AG04449 (cell line): ENCODE measurements around the gene DCAF4.
A peak's percentile ranks its signal among the peaks of the same experiment; 100 is the strongest.
"Not testable (repeated sequence)": the region's sequence is repeated elsewhere in the genome, so short reads cannot be mapped to it uniquely, and the experiment has no call there.

Experiments
- CTCF ChIA-PET: fragments of 350-600 bp; formaldehyde crosslinking; extraction: SDS; loops from one replicate; lab custom pipeline; 2021; ENCODE audit warnings: antibody characterized with exemption; lab: Yijun Ruan, JAX
- POLR2A ChIA-PET: fragments of 400-600, 350-600 bp; formaldehyde crosslinking; extraction: SDS; loops from one replicate; lab custom pipeline; 2020; ENCODE audit warnings: antibody characterized with exemption, inconsistent platforms; lab: Yijun Ruan, JAX
- DNase-seq: peaks from one replicate; pipeline ENCODE4 v3.0.0-alpha.2; 2010; ENCODE audit warnings: low read depth, low spot score
- H3K4me3 ChIP-seq: 2 replicates; pipeline ENCODE4 v1.5.1; 2011; ENCODE audit warnings: low read depth, mild to moderate bottlenecking, control low read depth, low read length
- TF ChIP-seq, protein P1 (sequence below): IDR thresholded peaks from one replicate; pipeline ENCODE4 v1.5.1; 2011; ENCODE audit warnings: mild to moderate bottlenecking, moderate library complexity, low read length, control low read depth, inconsistent platforms; ENCODE audit not compliant: insufficient read depth; ENCODE audit errors: missing control alignments

DCAF4 gene

DNA sequence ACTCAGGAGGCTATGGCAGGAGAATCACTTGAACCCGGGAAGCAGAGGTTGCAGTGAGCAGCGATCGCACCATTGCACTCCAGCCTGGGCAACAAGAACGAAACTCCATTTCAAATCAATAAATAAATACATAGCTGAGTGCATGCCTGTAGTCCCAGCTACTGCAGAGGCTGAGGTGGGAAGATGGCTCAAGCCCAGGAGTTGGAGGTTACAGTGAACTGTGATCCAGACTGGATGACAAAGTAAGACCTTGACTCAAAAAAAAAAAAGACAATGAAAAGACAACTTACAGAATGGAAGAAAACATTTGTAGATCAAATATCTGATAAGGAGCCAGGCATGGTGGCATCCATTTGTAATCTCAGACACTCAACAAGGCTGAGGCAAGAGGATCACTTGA is 73.1 kb downstream of the DCAF4 start:
- ChIA-PET POLR2A (no interaction called here), CTCF (no interaction called here)
- TF ChIP-seq, protein P1, sequence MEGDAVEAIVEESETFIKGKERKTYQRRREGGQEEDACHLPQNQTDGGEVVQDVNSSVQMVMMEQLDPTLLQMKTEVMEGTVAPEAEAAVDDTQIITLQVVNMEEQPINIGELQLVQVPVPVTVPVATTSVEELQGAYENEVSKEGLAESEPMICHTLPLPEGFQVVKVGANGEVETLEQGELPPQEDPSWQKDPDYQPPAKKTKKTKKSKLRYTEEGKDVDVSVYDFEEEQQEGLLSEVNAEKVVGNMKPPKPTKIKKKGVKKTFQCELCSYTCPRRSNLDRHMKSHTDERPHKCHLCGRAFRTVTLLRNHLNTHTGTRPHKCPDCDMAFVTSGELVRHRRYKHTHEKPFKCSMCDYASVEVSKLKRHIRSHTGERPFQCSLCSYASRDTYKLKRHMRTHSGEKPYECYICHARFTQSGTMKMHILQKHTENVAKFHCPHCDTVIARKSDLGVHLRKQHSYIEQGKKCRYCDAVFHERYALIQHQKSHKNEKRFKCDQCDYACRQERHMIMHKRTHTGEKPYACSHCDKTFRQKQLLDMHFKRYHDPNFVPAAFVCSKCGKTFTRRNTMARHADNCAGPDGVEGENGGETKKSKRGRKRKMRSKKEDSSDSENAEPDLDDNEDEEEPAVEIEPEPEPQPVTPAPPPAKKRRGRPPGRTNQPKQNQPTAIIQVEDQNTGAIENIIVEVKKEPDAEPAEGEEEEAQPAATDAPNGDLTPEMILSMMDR, result no peak
- DNase-seq, result no peak
- no peak overlapping the region for H3K4me3 ChIP-seq

DNA sequence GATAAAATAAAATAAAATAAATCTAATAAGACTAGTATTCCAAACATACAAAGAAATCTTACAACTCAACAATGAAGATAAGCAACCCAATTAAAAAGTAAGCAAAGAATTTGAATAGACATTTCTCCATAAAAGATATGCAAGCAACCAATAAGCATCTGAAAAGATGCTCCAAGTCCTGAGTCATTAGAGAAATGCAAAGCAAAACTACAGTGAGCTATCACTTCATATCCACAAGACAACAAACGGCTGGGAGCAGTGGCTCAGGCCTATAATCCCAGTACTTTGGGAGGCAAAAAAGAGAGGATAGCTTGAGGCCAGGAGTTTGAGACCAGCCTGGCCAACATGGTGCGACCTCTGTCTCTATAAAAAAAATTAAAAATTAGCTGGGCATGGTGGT is 73.8 kb downstream of the DCAF4 start:
- ChIA-PET CTCF (no interaction called here), POLR2A (no interaction called here)
- no peak overlapping the region for H3K4me3 ChIP-seq
- TF ChIP-seq, protein P1, result no peak
- no peak for DNase-seq

DNA sequence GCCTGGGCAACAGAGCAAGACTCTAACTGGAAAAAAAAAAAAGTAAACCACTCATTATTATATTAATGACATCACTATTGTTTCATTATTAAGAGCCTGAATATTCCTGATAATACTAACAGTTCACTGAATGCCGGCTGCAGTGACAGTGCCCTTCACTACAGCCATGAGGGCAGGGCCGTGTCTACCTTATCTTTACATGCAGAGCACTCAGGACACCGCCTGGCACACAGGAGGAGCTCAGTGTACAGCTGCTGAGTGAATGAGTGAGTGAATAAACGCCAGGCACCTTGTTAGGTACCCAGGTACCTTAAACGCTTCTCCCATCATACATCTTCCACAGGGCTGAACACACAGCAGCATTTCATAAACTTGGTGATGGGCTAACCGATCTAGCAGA is 77.4 kb downstream of the DCAF4 start:
- CTCF ChIA-PET, result interaction anchor here (0.9 kb wide), 1 partner anchor 491 kb away, joined by 3 read pairs; no protein-coding TSS in a partner anchor
- POLR2A ChIA-PET, result no interaction called here
- TF ChIP-seq, protein P1, result no peak
- H3K4me3 ChIP-seq, result no peak overlapping the region
- no peak for DNase-seq

DNA sequence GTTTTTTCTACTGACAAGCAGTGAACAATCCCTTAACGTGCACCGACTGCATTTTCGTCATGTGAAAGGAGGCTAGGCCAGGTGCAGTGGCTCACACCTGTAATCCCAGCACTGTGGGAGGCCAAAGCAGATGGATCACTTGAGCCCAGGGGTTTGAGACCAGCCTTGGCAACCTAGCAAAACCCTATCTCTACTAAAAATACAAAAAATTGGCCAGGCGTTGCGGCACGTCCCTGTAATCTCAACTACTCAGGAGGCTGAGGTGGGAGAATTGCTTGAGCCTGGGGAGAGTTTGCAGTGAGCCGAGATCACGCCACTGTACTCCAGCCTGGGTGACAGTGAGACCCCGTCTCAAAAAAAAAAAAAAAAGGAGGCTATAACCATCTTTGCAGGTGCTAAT is 78.4 kb downstream of the DCAF4 start:
- H3K4me3 ChIP-seq, POLR2A ChIA-PET, DNase-seq: not testable (repeated sequence)
- CTCF ChIA-PET, result interaction anchor here (0.9 kb wide), 1 partner anchor 492 kb away, joined by 3 read pairs; no protein-coding TSS in a partner anchor

DNA sequence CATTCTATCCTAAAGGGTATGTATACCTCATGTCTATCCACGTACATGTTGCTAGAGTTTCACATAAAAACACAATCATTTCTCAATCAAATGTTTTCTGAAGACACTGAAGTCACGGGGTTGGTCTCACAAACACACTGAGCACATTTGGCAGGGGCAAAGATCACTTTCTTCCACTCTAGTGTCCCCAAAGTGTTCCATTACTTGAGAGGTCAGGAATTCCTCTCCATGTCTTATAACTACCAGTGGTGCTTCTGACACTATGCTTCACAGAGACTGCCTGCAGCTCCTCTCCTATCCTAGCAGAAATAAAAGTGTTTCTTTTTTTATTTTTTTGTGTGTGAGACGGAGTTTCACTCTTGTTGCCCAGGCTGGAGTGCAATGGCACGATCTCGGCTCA is 81.6 kb downstream of the DCAF4 start:
- ChIA-PET POLR2A (no interaction called here), CTCF (no interaction called here)
- TF ChIP-seq, protein P1, result no peak
- H3K4me3 ChIP-seq, result no peak overlapping the region
- no peak for DNase-seq

DNA sequence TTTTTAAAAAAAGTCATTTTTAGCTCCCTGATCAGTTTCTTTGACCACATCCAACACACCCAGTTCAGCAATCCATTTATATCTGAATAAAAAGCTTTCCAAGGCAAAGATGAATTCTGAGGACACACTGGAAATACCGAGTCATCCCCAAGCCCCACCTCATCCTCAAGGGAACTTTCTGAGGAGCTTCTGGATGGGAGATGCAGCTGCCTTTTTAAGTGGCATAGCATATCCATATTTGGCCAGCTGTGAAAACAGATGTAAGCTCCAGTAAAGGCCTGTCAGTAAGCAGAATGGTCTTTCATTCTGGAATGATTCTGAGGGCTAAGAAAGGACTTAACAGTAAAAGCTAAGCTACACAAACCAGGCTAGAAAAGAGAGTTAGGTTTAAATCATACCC is 82.2 kb downstream of the DCAF4 start:
- POLR2A ChIA-PET, result no interaction called here
- DNase-seq, result peak; percentile 65
- CTCF ChIA-PET, result interaction anchor here (0.8 to 1.1 kb wide), 2 partner anchors 16 to 495 kb away, joined by 3 read pairs; no protein-coding TSS in a partner anchor
- TF ChIP-seq, protein P1, result no peak
- H3K4me3 ChIP-seq, result no peak overlapping the region
